K562 (cell line): Measurements from ENCODE around the gene CALHM4. TPM values are rescaled to one million over a fixed set of nuclear protein-coding genes. Genes with fewer than 3 reads are reported as not detected.

Source experiments
- CHD7 ChIP-seq: fragments of 200-600 bp; sonication (generic); IDR thresholded peaks from one replicate; pipeline ENCODE4 v1.6.1; 2012; ENCODE audit warnings: mild to moderate bottlenecking, low read depth, low read length, inconsistent platforms
- FOXA3 ChIP-seq, 2 experiments: fragments of 450-650 bp in 1 of 2; sonication (generic) in 1 of 2; formaldehyde crosslinking; IDR thresholded peaks in 1 of 2; conservative IDR thresholded peaks in 1 of 2; 2 replicates each; pipeline versions ENCODE4 v1.4.0 to v1.8.0; 2020 to 2022; ENCODE audit warnings: mild to moderate bottlenecking in 2 of 2, missing genetic modification reagents in 1 of 2
- FOXO4 ChIP-seq: fragments of 450-650 bp; formaldehyde crosslinking; IDR thresholded peaks from 2 replicates; pipeline ENCODE4 v1.4.0; 2020; ENCODE audit warnings: mild to moderate bottlenecking, moderate library complexity
- KAT2B ChIP-seq: IDR thresholded peaks from one replicate; pipeline ENCODE4 v1.6.1; 2012; ENCODE audit warnings: low read depth, mild to moderate bottlenecking, control low read depth, inconsistent platforms, low read length, moderate library complexity
- L3MBTL2 ChIP-seq: fragments of 450-650 bp; IDR thresholded peaks from 2 replicates; pipeline ENCODE4 v1.6.1; 2016; ENCODE audit warnings: mild to moderate bottlenecking, moderate library complexity
- MYC ChIP-seq, 2 experiments: fragments of 250-450 bp in 1 of 2; sonication (Bioruptor Pico) in 1 of 2; IDR thresholded peaks; 2 replicates each; pipeline versions ENCODE4 v1.5.1 to v1.6.1; 2012 to 2021; ENCODE audit warnings: low read depth in 2 of 2, borderline replicate concordance in 1 of 2, improper control_type of control experiment in 1 of 2, low read length in 1 of 2, mild to moderate bottlenecking in 1 of 2, moderate library complexity in 1 of 2
- NEUROD1 ChIP-seq: fragments of 150-350 bp; IDR thresholded peaks from 2 replicates; pipeline ENCODE4 v1.6.1; 2014; ENCODE audit warnings: borderline replicate concordance, low read length, low read depth; ENCODE audit not compliant: partially characterized antibody
- polyA plus RNA-seq, 8 experiments: library from polyadenylated mRNA; depleted of rRNA in 4 of 8; stranded (reverse) in 5 of 8; unstranded in 3 of 8; fragments of >200 nt; fragmentation: Nextera tagmentation in 2 of 8; fragmentation: Illumina TruSeq in 1 of 8; extraction: Ambion mirVana in 2 of 8; extraction: Trizol in 1 of 8; gene quantifications; 2 replicates each; pipeline versions ENCODE4 v1.2.1 to v1.2.3, GENCODE V29; 2011 to 2014; ENCODE audit warnings: inconsistent platforms in 1 of 8, missing spikeins in 1 of 8
- total RNA-seq, 7 experiments: library from RNA; depleted of rRNA in 6 of 7; stranded (reverse); fragments of >200 nt in 6 of 7; fragmentation: Illumina TruSeq in 2 of 7; extraction: Trizol in 2 of 7; gene quantifications; 2 replicates each; pipeline versions ENCODE4 v1.2.1 to v1.2.3, GENCODE V29; 2011 to 2021; ENCODE audit warnings: low replicate concordance in 1 of 7
- TF ChIP-seq, protein P1 (sequence below): fragments of 450-650 bp; IDR thresholded peaks from 2 replicates; pipeline ENCODE4 v1.6.1; 2017; ENCODE audit warnings: antibody characterized with exemption, mild to moderate bottlenecking

CALHM4 gene
- total and polyA plus RNA-seq, 9 of the 15 experiments (the other 6 are each of a cell fraction or from before 2014, with no cell fraction given): not detected

- TF ChIP-seq, protein P1, sequence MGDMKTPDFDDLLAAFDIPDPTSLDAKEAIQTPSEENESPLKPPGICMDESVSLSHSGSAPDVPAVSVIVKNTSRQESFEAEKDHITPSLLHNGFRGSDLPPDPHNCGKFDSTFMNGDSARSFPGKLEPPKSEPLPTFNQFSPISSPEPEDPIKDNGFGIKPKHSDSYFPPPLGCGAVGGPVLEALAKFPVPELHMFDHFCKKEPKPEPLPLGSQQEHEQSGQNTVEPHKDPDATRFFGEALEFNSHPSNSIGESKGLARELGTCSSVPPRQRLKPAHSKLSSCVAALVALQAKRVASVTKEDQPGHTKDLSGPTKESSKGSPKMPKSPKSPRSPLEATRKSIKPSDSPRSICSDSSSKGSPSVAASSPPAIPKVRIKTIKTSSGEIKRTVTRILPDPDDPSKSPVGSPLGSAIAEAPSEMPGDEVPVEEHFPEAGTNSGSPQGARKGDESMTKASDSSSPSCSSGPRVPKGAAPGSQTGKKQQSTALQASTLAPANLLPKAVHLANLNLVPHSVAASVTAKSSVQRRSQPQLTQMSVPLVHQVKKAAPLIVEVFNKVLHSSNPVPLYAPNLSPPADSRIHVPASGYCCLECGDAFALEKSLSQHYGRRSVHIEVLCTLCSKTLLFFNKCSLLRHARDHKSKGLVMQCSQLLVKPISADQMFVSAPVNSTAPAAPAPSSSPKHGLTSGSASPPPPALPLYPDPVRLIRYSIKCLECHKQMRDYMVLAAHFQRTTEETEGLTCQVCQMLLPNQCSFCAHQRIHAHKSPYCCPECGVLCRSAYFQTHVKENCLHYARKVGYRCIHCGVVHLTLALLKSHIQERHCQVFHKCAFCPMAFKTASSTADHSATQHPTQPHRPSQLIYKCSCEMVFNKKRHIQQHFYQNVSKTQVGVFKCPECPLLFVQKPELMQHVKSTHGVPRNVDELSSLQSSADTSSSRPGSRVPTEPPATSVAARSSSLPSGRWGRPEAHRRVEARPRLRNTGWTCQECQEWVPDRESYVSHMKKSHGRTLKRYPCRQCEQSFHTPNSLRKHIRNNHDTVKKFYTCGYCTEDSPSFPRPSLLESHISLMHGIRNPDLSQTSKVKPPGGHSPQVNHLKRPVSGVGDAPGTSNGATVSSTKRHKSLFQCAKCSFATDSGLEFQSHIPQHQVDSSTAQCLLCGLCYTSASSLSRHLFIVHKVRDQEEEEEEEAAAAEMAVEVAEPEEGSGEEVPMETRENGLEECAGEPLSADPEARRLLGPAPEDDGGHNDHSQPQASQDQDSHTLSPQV: no peak
- no peak for TF ChIP-seq L3MBTL2
- no peak for TF ChIP-seq CHD7
- no peak for TF ChIP-seq FOXO4 (CRISPR knock-in tag)
- no peak for TF ChIP-seq FOXA3 (CRISPR knock-in tag; conservative IDR thresholded peaks at IDR 0.05 in 1 of 2, IDR thresholded peaks at IDR 0.05 in 1 of 2)
- no peak for TF ChIP-seq KAT2B
- TF ChIP-seq NEUROD1: no peak
- TF ChIP-seq MYC (IDR thresholded peaks at IDR 0.05; ENCODE audit: low read depth, low read length): no peak
- TF ChIP-seq MYC (CRISPR knock-in tag; IDR thresholded peaks at IDR 0.05; ENCODE audit: borderline replicate concordance, low read depth): no peak
These were observed 2.8 kb upstream of the CALHM4 start (continued) for GRCh38 chr6:116550796-116551195.
